GM12872 (cell line): Measurements from ENCODE around the gene DTYMK.

ENCODE experiments used
- TF ChIP-seq, protein P1 (sequence below): IDR thresholded peaks from 3 replicates; pipeline ENCODE4 v1.5.1; 2011; ENCODE audit warnings: low read depth, mild to moderate bottlenecking, low read length, moderate library complexity; ENCODE audit not compliant: insufficient read depth

DTYMK gene

GRCh38 chr2:241649927-241650326 is 36.7 kb downstream of the DTYMK start:
- TF ChIP-seq, protein P1, sequence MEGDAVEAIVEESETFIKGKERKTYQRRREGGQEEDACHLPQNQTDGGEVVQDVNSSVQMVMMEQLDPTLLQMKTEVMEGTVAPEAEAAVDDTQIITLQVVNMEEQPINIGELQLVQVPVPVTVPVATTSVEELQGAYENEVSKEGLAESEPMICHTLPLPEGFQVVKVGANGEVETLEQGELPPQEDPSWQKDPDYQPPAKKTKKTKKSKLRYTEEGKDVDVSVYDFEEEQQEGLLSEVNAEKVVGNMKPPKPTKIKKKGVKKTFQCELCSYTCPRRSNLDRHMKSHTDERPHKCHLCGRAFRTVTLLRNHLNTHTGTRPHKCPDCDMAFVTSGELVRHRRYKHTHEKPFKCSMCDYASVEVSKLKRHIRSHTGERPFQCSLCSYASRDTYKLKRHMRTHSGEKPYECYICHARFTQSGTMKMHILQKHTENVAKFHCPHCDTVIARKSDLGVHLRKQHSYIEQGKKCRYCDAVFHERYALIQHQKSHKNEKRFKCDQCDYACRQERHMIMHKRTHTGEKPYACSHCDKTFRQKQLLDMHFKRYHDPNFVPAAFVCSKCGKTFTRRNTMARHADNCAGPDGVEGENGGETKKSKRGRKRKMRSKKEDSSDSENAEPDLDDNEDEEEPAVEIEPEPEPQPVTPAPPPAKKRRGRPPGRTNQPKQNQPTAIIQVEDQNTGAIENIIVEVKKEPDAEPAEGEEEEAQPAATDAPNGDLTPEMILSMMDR: no peak

DNA sequence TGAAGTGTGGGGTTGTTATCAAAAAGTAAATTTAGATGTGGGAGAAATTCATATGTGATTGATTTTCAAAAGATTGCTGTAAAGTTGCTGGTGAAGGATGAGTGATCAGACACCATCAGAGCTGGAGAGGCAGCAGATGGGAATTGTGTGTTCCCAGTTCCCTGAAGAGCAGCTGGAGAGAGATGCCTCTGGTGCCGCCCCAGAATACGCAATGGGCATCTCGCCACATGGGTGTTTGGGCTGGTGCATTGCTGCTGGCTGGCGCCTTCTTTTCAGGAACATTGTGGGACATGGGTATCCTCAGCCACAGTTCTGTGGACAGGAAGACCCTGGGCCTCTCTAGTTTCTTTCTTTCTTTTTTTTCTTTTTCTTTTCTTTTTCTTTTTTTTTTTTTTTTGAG is 37.2 kb downstream of the DTYMK start:
- TF ChIP-seq, protein P1: no peak

- TF ChIP-seq, protein P1: no peak
Measured at GRCh38 chr2:241648453-241648852, 38.2 kb downstream of the DTYMK start.

GRCh38 chr2:241645915-241646645 is 40.5 kb downstream of the DTYMK start:
- TF ChIP-seq, protein P1: no peak

- TF ChIP-seq, protein P1: no peak
Measured at GRCh38 chr2:241645056-241645914, 41.3 kb downstream of the DTYMK start.

DNA sequence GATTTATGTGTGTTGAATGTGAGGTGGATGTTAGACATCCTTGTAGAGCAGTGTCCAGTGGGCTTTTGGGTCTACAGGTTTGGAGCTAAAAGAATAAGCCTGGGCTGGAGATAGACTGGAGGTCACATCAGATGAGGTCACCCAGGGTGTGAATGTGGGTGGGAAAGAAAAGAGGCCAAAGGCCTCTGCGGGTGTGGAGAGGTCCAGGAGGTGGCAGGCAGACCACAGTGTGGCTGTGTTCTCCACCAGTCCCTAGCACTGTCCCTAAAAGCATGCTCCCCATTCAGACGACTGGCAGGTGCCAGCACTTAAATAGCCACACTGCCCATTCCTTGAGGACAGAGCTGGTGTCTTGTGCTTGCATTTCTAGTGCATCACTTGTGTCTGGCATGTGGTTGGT is 45.0 kb downstream of the DTYMK start:
- TF ChIP-seq, protein P1: no peak

- TF ChIP-seq, protein P1: no peak
Measured at GRCh38 chr2:241640165-241640795, 46.3 kb downstream of the DTYMK start.
